ENCODE data around the gene HOXD3.

HOXD3 gene

DNA sequence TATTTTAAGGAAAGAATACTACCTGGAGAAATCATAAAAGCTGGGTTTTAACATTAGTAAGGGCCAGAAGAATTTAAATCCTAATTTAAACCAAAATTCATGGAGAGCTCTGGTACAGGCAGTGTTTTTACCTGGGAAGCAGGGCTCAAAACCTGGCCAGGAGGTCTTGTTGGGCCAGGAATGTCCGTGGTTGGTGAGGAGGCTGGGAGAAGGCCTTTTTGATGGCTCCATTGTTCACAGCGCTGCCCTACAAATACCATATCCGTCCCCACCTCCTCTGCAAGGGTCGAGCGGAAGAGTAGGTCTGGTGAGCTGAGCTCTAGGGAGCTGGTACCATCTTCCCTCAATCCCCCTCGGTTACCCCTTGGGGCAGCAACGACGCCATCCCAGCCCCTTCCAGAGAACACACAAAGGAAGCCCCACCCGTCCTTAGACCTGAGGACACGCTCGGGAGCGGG, 20.5 kb downstream of the HOXD3 start:
- no peak for DNase-seq (ENCODE audit: low read depth)

DNA sequence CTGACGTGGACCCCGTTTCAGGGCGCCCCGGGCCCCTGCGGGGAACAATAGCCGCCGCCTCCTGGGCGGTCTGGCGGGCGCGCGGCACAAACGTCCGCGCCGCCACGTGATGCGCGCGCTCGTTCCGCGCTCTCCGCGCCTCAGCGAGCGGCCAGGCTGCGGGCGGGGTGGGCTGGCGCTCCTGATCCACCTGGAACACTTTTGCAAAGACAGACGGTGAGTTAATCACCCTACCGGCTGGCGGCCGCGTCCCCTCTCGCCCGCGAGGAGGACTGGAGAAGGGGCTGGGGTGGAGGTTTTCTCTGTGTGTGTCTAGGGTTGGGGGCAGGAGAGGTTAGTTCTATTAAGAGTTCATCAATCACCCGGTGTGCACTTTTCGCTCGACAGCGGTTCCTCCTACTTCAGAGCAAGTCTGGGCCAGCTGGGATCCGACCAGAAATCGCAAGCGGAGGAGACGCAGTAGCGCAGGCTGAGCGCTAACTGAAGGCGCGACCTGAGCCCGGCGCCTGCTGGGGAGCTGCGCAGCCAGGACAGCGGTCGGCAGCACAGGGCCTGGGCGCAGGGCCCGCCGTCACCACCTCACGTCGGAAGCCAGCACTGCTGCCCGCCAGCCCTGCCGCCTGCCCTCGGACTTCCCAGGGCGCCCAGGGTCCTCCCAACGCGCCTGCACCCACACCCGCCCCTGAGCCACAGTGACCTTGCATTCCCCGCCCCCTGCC, 21.1 kb downstream of the HOXD3 start:
- DNase-seq (ENCODE audit: low read depth), result peak; percentile 27

DNA sequence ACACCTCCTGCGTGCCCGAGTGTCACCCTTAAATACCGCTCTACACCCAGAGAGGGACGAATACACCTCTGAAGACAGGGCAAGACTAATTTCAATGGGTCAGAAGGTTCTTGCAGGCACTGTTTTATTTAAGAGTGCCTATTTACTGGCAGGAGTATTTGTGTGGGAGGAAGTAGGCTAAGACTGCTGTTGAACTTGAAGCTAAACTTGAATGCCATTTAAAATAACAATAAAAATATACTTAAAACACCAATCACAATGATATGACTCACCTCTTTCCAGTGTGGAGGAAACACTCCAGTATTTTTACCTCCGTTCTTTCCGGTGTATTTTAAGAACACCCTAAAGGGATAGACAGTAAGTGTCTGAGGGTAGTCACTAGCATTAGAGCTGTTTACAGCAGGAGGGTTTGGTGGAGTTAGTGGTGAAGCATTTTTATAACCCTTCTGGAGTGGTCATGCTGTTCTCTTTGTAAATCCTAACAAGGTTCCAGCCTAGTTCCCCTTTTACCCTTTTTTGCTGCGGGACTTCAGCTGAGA, 21.7 kb downstream of the HOXD3 start:
- DNase-seq (ENCODE audit: low read depth), result peak; percentile 11

DNA sequence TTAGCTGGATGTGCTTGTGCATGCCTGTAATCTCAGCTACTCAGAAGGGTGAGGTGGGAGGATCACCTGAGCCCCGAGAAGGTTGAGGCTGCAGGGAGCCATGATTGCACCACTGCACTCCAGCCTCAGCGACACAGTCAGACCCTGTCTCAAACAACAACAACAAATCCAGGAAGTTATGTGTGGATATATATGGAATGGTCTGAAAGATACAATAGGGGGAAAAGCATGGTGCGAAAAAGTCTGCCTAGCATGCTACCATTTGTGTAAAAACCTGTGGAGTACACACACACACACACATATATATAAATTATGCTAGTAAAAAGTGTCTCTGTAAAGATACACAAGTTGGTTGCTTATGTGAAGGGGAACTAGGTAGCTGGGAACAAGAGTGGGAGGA, 24.4 kb downstream of the HOXD3 start:
- no peak for DNase-seq (ENCODE audit: low read depth)

DNA sequence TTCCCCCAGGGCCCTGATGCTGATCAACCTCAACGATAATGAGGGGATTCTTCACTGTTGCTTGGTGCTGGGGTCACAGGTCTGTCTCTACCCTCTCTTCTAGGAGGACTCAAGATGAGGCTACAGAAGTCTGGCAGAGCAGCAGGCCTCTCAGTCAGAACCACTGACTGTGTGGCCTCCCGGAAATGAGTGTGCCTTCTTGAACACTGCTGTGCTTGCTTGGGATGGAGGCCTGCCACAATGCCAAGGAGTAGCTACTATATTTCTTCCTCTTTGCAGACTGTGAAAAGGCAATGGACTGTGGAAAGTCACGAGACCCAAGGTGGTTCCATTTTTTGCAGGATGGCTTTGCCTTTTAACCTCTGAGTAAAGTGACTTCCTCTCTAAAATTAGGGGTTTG, 25.6 kb downstream of the HOXD3 start:
- DNase-seq (ENCODE audit: low read depth), result no peak

DNA sequence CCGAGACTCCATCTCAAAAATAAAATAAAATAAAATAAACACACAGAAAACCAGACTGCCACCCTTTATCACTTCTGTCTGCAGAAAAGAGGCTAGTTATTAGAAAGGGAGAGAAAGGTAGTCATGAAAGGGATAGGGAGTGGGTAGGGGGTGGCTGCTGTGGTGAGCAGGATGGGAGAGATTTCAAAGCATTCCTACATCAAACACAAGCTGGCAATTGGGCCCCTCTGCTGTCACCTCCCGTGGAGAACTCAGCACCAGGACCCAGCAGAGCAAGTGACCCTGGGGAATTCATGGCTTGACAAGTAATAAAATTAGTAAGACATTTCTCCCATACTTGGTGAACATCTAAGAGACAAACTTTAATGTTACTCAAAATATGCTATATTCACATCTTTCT, 27.6 kb downstream of the HOXD3 start:
- DNase-seq (ENCODE audit: low read depth), result no peak

DNA sequence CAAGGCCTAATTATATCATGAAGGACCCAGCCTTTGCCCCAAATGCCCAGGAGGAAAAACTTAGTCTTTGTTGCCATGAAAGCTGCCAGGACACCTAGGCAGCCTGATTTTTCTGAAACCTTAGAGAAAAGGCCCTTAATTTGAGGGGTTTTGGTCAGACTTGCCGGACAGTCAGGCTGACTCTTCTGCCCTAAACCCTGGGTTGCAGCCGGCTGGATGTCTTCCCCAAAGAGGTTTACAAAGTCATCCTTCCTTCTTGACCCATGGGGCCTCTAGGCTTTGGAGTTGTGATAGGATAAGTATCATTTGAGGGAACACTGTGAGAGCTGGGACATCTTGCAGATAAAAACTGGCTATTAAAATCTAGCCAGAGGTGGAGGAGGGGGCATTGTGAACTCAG, 28.9 kb downstream of the HOXD3 start:
- DNase-seq (ENCODE audit: low read depth), result no peak

DNA sequence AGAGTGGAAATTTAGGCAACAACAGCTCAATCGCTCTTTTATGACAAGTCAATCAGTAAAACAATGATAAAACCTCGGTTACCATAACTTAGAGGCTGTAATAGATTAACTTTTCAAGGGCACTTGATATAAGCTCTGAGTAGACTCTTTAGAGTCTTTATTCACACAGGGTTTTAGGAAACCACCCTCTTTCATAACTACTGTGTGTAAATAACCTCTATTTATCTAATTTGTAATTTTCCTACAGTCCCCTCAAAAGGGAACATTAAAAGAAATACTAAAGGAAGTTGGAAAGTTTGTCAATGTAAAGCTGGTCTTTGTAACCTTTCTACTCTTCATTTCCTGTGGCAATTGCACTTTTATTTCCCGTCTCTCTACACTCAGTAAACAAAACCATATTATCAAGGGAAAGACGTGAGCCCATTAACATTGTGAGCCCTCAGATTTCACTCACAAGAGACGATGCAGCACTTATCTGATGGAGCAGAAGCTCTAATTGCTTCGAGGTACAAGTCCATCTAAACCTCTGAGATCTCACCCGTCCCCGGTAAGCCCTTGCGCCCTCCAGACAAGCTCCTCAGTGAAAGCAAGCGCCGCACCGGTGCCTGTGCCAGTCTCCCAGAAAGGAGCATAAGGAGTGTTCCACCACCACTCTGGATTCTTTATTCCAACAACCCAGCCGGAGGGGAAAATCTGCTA, 30.2 kb downstream of the HOXD3 start:
- no peak for DNase-seq (ENCODE audit: low read depth)

DNA sequence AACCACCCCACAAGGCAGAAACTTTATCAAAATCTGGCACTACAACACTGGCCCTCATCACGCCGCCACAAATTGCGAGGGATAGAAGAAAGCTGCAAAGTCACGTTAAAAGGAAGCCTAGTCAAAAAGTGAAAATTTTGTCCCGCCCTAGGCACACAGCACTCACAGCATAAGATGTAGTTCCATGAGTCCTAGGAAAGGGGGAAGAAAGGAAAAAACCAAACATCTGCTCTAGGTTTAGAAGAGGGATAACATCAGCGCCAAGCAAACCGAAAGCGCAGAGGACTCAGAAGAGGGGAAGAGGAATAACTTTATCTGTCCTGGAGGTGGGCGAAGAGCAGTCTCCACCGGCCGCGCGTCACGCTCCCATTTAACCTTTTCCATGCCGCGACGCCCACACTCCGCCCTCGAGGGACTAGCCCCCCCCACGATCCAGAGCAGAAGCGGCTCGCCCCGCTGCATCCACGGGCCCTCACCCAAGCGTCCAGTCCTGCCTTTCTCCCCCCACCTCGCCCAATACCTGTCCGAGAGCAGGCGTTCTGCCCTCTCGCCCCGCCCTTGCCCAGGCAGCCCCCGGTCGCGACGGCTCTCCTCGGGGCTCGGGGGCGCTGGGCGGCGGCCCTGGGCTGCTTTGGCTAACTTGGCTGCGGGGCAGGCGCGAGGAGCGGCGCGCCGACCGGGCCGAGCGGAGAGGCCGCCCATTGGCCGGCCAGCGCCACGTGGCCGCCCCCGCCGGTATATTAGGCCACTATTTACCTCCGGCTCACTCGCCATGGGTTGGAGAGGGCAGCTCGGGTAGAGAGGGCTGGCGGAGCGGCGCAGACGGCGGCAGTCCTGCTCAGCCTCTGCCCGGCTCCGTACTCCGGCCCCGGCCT, 31.0 kb downstream of the HOXD3 start, which contains the start of gene HOXD1:
Gene HOXD1, plus strand, starts transcription at position 770 of the 875 bp plus-strand sequence. CDS start 134 bp downstream, outside the sequence.
- no peak for DNase-seq (ENCODE audit: low read depth)

DNA sequence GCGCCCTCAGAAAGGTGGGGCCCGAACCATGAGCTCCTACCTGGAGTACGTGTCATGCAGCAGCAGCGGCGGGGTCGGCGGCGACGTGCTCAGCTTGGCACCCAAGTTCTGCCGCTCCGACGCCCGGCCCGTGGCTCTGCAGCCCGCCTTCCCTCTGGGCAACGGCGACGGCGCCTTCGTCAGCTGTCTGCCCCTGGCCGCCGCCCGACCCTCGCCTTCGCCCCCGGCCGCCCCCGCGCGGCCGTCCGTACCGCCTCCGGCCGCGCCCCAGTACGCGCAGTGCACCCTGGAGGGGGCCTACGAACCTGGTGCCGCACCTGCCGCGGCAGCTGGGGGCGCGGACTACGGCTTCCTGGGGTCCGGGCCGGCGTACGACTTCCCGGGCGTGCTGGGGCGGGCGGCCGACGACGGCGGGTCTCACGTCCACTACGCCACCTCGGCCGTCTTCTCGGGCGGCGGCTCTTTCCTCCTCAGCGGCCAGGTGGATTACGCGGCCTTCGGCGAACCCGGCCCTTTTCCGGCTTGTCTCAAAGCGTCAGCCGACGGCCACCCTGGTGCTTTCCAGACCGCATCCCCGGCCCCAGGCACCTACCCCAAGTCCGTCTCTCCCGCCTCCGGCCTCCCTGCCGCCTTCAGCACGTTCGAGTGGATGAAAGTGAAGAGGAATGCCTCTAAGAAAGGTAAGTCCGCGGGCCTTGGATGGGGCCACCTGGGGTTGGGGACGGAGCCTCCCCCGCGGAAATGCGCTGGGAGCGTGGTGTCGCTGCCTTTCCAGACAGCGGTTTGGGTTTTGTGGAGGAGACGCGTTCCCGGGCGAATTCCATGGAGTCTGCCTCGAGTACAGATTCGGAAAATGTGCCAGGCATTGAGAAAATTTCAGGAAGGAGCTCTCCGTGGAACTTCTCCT, 31.9 kb downstream of the HOXD3 start:
- no peak for DNase-seq (ENCODE audit: low read depth)

DNA sequence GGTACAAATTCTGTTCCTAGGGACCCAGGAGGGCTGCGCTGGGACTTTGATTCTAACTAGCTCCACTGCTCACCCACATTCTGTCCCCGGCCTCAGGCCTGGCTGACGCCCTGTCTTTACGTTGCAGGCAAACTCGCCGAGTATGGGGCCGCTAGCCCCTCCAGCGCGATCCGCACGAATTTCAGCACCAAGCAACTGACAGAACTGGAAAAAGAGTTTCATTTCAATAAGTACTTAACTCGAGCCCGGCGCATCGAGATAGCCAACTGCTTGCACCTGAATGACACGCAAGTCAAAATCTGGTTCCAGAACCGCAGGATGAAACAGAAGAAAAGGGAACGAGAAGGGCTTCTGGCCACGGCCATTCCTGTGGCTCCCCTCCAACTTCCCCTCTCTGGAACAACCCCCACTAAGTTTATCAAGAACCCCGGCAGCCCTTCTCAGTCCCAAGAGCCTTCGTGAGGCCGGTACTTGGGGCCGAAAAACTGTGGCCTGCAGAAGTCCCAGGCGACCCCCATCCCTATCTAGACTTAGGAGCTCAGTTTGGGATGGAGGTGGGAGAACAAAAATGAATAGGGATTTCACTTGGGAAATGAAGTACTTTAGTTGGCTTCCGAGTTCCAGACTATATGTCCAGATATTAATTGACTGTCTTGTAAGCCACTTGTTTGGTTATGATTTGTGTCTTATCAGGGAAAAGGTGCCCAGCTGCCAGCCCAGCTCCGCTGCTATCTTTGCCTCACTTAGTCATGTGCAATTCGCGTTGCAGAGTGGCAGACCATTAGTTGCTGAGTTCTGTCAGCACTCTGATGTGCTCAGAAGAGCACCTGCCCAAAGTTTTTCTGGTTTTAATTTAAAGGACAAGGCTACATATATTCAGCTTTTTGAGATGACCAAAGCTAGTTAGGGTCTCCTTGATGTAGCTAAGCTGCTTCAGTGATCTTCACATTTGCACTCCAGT, 32.9 kb downstream of the HOXD3 start:
- no peak for DNase-seq (ENCODE audit: low read depth)

DNA sequence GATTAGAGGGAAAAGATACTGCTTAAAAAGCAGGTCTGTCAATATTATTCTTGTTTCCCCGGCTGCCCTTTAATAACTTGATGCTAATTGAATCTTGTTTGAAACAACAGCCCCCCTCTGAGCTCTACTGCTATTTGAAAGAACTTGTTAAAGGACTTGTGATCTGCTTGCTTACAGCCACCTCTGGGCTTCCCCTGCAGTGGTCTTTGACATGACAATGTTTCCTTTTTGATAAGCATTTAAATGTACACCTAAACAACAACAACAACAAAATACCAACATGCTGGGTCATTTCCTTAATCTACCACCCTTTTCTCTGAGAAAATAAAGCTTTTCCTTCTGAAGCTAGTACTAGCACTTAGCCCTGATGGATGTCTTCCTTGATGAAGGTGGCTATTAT, 35.2 kb downstream of the HOXD3 start:
- no peak for DNase-seq (ENCODE audit: low read depth)

DNA sequence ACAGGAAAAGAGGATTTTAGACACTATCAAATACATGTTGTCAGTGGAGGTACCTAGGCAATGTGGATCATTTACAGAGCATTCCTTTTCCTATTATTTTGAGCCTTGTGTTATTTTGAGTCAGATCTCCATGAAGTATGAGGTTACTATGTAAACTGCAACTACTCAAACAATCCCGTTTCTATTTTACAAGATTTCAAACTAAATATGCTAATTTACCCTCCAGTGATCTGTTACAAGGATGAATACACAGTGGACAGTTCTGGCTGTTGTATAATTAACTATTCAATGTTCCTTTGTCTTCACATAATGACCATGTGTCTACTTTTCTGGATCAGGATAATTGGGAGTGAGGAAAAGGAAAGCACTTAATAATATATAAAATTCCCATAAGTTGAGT, 35.9 kb downstream of the HOXD3 start:
- DNase-seq (ENCODE audit: low read depth), result no peak

DNA sequence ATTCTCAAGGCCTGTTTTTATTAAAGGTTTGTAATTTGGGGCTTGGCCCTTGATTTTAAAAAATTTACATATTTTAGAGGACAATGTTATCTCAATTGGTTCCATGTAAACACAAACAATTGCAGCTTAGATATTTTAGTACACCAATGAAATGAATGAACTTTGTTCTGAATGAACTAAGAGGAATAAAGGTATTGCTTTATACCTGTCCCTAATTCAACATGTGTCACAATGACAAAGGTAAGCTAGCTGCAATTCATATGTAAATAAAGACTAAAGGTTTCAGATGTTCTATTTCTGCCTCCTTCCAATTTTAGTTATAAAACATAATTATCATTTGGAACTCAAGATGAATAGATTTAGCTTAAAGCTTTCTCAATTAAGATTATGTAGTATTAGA, 42.8 kb downstream of the HOXD3 start:
- DNase-seq (ENCODE audit: low read depth), result no peak

DNA sequence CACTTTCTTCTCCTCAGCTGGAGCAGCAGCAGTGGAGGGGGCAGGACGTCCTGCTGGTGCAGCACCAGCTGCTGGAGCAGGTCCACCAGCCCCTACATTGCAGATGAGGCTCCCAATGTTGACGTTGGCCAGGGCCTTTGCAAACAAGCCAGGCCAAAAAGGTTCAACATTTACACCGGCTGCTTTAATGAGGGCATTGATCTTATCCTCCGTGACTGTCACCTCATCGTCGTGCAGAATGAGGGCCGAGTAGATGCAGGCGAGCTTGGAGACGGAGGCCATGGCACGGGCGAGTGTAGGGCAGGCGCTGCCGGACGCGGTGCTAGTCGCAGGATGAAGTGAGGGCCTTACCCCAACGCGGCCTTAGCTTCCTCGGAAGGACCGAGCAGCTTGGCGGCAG, 43.9 kb downstream of the HOXD3 start:
- no peak for DNase-seq (ENCODE audit: low read depth)

DNA sequence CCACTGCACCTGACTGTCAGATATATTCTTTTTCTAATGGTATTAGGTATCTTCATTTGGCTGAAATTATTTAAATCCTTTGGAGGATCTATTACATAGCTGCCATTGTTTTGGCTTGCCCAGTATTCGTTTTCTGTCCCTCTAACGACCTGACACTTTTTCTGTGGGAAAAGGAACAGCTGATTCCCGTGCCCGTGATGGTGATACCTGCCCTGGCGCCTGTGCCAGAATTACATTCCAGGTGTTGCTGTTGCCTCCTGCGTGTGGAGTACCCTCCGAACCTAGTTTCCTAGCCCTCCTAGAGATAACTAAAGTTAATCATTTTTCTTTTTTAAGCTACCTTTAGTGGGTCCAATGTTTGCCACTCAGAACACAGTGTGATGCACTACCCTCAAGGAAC, 45.4 kb downstream of the HOXD3 start:
- no peak for DNase-seq (ENCODE audit: low read depth)

DNA sequence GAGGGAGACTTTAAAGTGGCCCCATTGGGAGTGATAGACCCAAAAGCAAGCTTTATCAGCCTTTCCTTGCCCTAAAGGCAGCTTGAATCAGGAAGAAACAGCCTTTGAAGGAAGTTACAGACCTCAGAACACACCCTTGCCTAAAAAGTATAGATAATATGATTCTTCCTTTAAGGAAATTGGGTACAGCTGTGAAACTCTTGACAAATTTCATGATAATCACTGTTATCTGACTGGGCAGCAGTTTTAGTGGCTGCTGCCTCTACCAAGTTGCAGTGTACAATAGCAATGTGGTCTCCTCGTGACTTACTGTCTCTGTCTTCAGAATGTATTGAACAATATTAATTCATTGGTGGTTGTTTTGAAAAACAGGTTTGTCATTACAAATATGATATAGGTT, 48.0 kb downstream of the HOXD3 start:
- no peak for DNase-seq (ENCODE audit: low read depth)

DNA sequence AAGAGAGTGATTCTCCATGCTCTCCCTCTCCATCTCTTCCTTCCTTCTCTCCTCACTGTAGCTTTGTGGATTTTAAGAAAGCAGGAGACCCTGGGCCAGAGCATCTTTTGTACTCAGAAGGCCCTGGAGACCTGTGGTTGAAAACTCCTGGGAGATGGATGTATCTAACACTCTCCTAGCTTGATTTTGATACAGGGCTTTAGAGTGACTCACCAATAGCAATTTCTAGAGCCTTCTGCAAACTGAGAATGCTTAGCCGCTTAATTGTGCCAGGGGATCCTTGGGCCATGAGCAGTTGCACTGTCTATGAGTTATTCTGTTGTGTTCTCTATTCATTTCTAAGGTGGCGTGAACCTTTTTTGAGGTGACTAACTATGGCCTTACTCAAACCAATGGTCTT, 49.0 kb downstream of the HOXD3 start:
- no peak for DNase-seq (ENCODE audit: low read depth)

DNA sequence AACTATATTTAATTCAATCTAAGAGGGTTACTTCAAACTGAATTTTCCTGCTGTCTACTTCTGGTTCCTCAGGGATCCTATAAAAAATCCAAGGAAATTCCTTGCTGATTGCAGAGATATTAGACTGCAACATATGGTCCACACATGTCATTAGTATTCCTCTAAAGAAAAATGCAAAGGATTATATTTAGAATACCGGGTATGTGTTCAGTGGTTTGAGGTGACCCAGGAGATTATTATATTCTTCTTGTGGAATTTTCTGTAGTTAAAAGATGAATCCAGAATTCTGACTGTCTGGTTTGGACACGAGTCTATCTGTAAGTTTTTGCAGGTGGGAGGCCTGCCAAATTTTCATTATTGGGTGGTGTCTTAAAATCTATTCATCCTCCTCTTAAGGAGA, 49.6 kb downstream of the HOXD3 start:
- DNase-seq (ENCODE audit: low read depth), result no peak

DNA sequence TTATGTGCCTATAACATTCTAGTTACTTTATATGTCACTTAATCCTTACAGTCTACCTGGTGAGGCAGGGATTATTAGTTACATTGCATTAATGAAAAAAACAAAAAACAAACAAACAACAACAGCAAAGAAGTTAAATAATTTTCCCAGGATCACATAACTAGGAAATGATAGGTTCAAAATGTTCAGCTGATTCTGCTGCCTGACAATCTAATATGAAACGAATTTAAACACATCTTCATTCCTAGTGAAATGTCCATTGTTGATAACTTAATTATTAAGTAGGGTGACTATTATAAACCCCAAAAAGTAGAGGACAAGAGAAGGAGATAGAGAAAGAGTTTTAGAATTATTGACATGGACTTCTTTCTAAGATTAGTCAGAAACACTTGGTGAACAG, 54.0 kb downstream of the HOXD3 start:
- no peak for DNase-seq (ENCODE audit: low read depth)
